Mesenchymal stem cell (in vitro differentiated cells and primary cell): ENCODE results near the gene IL22RA2.
"Not testable (repeated sequence)": the region's sequence is repeated elsewhere in the genome, so short reads cannot be mapped to it uniquely, and the experiment has no call there.

Source experiments
- DNase-seq: peaks from one replicate; pipeline ENCODE4 v3.0.0-alpha.2; 2013
- H2AFZ ChIP-seq: one replicate; pipeline ENCODE4 v1.6.1; 2013; ENCODE audit warnings: low read depth, mild to moderate bottlenecking, control low read depth, inconsistent platforms, low read length, moderate library complexity
- H2AK5ac ChIP-seq: 2 replicates; pipeline ENCODE4 v1.6.1; 2013; ENCODE audit warnings: low read length, moderate library complexity, mild to moderate bottlenecking, inconsistent platforms; ENCODE audit not compliant: severe bottlenecking
- H2BK120ac ChIP-seq: one replicate; pipeline ENCODE4 v1.6.1; 2013; ENCODE audit warnings: low read depth, mild to moderate bottlenecking, inconsistent platforms, low read length, moderate library complexity
- H2BK12ac ChIP-seq, 2 experiments: one replicate each; pipeline ENCODE4 v1.6.1; 2013; ENCODE audit warnings: inconsistent platforms in 2 of 2, low read length in 2 of 2, mild to moderate bottlenecking in 2 of 2, moderate library complexity in 2 of 2, control low read depth in 1 of 2
- H2BK15ac ChIP-seq: one replicate; pipeline ENCODE4 v1.6.1; 2013; ENCODE audit warnings: mild to moderate bottlenecking, low read depth, inconsistent platforms; ENCODE audit not compliant: poor library complexity, severe bottlenecking
- H2BK5ac ChIP-seq: 2 replicates; pipeline ENCODE4 v1.6.1; 2013; ENCODE audit warnings: low read depth, mild to moderate bottlenecking, low read length, control low read depth, inconsistent platforms; ENCODE audit not compliant: poor library complexity, severe bottlenecking
- H3K14ac ChIP-seq, 2 experiments: one replicate each; pipeline ENCODE4 v1.6.1; 2013; ENCODE audit warnings: inconsistent platforms in 2 of 2, low read length in 2 of 2, control low read depth in 1 of 2, mild to moderate bottlenecking in 1 of 2, moderate library complexity in 1 of 2
- H3K18ac ChIP-seq, 2 experiments: one replicate each; pipeline ENCODE4 v1.6.1; 2013; ENCODE audit warnings: inconsistent platforms in 2 of 2, low read length in 2 of 2, control low read depth in 1 of 2, low read depth in 1 of 2, mild to moderate bottlenecking in 1 of 2
- H3K23ac ChIP-seq, 2 experiments: one replicate each; pipeline ENCODE4 v1.6.1; 2013; ENCODE audit warnings: inconsistent platforms in 2 of 2, low read length in 2 of 2, mild to moderate bottlenecking in 2 of 2, moderate library complexity in 2 of 2, control low read depth in 1 of 2
- H3K27ac ChIP-seq: 2 replicates; pipeline ENCODE4 v1.5.1; 2013; ENCODE audit warnings: mild to moderate bottlenecking, moderate library complexity, low read length, control low read depth, inconsistent platforms; ENCODE audit not compliant: poor library complexity, severe bottlenecking
- H3K27me3 ChIP-seq, 2 experiments: 2 replicates each; pipeline versions ENCODE4 v1.6.1 to v1.7.0; 2013; ENCODE audit warnings: low read length in 2 of 2, mild to moderate bottlenecking in 2 of 2, moderate library complexity in 2 of 2, control low read depth in 1 of 2, inconsistent platforms in 1 of 2; ENCODE audit not compliant: control insufficient read depth in 1 of 2, insufficient read depth in 1 of 2
- H3K36me3 ChIP-seq, 2 experiments: 2 replicates each; pipeline versions ENCODE4 v1.6.1 to v1.7.0; 2013; ENCODE audit warnings: low read length in 2 of 2, control low read depth in 1 of 2, inconsistent platforms in 1 of 2, low read depth in 1 of 2, mild to moderate bottlenecking in 1 of 2; ENCODE audit not compliant: insufficient read depth in 2 of 2, control insufficient read depth in 1 of 2
- H3K4ac ChIP-seq, 2 experiments: one replicate each; pipeline ENCODE4 v1.6.1; 2013; ENCODE audit warnings: inconsistent platforms in 2 of 2, low read length in 2 of 2, mild to moderate bottlenecking in 2 of 2, moderate library complexity in 2 of 2, control low read depth in 1 of 2, low read depth in 1 of 2
- H3K4me1 ChIP-seq: 2 replicates; pipeline ENCODE4 v1.6.1; 2013; ENCODE audit warnings: low read depth, low read length, control low read depth; ENCODE audit not compliant: control insufficient read depth, insufficient read depth
- H3K4me2 ChIP-seq: 2 replicates; pipeline ENCODE4 v1.6.1; 2013; ENCODE audit warnings: low read length, mild to moderate bottlenecking, inconsistent platforms; ENCODE audit not compliant: poor library complexity, severe bottlenecking
- H3K4me3 ChIP-seq, 2 experiments: 2 replicates each; pipeline versions ENCODE4 v1.5.1 to v1.7.0; 2013; ENCODE audit warnings: low read length in 2 of 2, mild to moderate bottlenecking in 2 of 2, control low read depth in 1 of 2, low read depth in 1 of 2; ENCODE audit not compliant: insufficient read depth in 1 of 2
- H3K79me1 ChIP-seq: replicated peaks from 2 replicates; pipeline ENCODE4 v1.6.1; 2013; ENCODE audit warnings: mild to moderate bottlenecking, control low read depth, low read length, inconsistent platforms; ENCODE audit not compliant: poor library complexity, severe bottlenecking
- H3K9ac ChIP-seq: 2 replicates; pipeline ENCODE4 v1.7.0; 2013; ENCODE audit warnings: mild to moderate bottlenecking, low read length, moderate library complexity
- H3K9me3 ChIP-seq: 2 replicates; pipeline ENCODE4 v1.7.0; 2013; ENCODE audit warnings: mild to moderate bottlenecking, low read length; ENCODE audit not compliant: control insufficient read depth
- H4K8ac ChIP-seq: one replicate; pipeline ENCODE4 v1.6.1; 2013; ENCODE audit warnings: inconsistent platforms, mild to moderate bottlenecking, low read length, moderate library complexity
- H4K91ac ChIP-seq: one replicate; pipeline ENCODE4 v1.6.1; 2013; ENCODE audit warnings: mild to moderate bottlenecking, low read length, inconsistent platforms
- WGBS: methylation state at CpG from one replicate; pipeline ENCODE4 v1.1.7; 2013; ENCODE audit warnings: mixed read lengths; 5-methylcytosine and 5-hydroxymethylcytosine counted together

Gene IL22RA2

DNA sequence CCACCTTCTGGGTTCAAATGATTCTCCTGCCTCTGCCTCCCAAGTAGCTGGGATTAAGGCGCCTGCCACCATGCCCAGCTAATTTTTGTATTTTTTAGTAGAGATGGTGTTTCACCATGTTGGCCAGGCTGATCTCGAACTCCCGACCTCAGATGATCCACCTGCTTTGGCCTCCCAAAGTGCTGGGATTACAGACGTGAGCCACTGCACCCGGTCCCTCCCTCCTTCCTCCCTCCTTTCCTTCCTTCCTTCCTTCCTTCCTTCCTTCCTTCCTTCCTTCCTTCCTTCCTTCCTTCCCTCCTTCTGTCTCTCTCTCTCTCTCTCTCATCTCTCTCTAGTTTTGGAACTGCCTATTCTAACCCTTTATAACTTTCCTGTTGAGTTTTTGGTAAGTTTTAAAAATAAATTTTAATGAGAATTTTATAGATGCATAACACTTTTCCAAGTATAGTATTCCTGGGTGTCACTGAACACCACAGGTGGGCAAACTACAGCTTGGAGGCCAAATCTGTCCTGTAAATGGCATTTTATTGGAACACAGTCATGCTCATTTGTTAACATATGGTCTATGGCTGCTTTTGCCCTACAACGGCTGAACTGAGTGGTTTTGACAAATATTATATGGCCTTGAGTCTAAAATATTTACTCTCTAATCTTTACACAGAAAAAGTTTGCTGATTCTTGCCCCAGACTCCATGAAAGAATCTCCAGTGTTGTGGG lies 66.2 kb downstream of the IL22RA2 start:
- not testable (repeated sequence) for H3K18ac ChIP-seq, H3K4me1 ChIP-seq, H3K4ac ChIP-seq, H3K14ac ChIP-seq, H3K4me3 ChIP-seq, H3K36me3 ChIP-seq, H3K4me2 ChIP-seq, H4K91ac ChIP-seq, H2AFZ ChIP-seq, H3K79me1 ChIP-seq, H4K8ac ChIP-seq, H3K9me3 ChIP-seq, DNase-seq, H3K27me3 ChIP-seq, H2BK12ac ChIP-seq, H2BK15ac ChIP-seq, H3K27ac ChIP-seq, H2BK5ac ChIP-seq, H3K9ac ChIP-seq, H2AK5ac ChIP-seq, H2BK120ac ChIP-seq, H3K23ac ChIP-seq
- 66% methylated on average over 4 of the region's 6 CpGs for WGBS

DNA sequence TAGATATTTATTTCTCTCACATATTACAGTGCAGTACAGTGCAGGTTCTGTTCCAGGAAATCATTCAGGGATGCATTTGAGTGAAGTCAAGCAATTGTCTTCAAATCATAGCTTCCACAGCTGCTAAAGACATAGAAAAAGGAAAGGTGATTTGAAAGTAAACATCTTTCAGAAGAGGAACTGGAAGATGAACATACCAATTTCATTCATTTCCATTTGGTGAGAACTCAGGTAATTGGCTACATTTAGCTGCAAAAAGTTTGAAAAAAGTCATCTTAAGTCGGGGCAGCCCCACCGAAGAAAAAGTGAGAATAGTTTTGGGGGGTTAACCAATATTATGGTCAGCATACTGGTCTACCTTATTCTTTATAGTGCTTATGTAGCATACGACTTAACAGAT lies 67.3 kb downstream of the IL22RA2 start:
- H2AK5ac ChIP-seq: no peak overlapping the region
- H4K91ac ChIP-seq: no peak overlapping the region
- no peaks in the 10 kb centered on the region for H3K36me3 ChIP-seq
- no peak overlapping the region for H3K4me2 ChIP-seq
- DNase-seq: no peak
- H3K27ac ChIP-seq: no peak overlapping the region
- H3K4ac ChIP-seq: no peak overlapping the region
- no peak overlapping the region for H2BK5ac ChIP-seq
- H3K27me3 ChIP-seq: no peaks in the 10 kb centered on the region
- no peak overlapping the region for H3K4me3 ChIP-seq
- WGBS: 81% methylated on average over 2 of the region's 3 CpGs
- H3K23ac ChIP-seq: no peak overlapping the region
- no peak overlapping the region for H3K9ac ChIP-seq
- no peak overlapping the region for H2BK120ac ChIP-seq
- H3K14ac ChIP-seq: no peak overlapping the region
- H3K18ac ChIP-seq: no peak overlapping the region
- H2AFZ ChIP-seq: no peak overlapping the region
- no peaks in the 10 kb centered on the region for H3K9me3 ChIP-seq
- H2BK12ac ChIP-seq: no peak overlapping the region
- no peaks in the 10 kb centered on the region for H3K4me1 ChIP-seq
- no peak overlapping the region for H2BK15ac ChIP-seq
- H4K8ac ChIP-seq: no peak overlapping the region
- no peaks in the 10 kb centered on the region for H3K79me1 ChIP-seq

DNA sequence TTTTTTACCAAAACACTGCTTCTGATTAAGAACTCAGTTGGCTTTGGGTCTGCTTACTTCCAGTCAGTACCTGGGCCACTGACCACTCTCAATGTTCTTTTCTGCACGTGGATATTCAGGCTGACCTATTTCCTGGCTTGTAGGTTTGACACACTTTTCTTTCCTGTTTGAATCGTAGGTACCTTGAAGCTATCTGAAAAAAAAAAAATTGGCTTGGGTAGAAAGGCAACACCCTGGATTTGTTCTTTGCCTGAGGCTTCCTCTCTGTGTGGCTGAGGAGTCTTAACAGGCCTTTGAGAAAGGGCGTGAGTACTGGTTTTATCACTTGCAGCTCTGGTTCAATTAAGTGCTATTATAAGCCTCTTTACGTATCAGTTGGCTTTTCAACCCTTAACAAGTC lies 68.1 kb downstream of the IL22RA2 start:
- Histone ChIP-seq H3K36me3 (no peaks in the 10 kb centered on the region), H2BK12ac (no peak overlapping the region), H3K4ac (no peak overlapping the region), H3K23ac (no peak overlapping the region), H2AFZ (no peak overlapping the region), H3K79me1 (no peaks in the 10 kb centered on the region), H3K4me3 (no peak overlapping the region), H2BK120ac (no peak overlapping the region), H4K91ac (no peak overlapping the region), H2AK5ac (no peak overlapping the region), H3K27ac (no peak overlapping the region), H3K4me2 (no peak overlapping the region), H3K27me3 (no peaks in the 10 kb centered on the region), H3K9ac (no peak overlapping the region), H3K9me3 (no peaks in the 10 kb centered on the region), H3K14ac (no peak overlapping the region), H2BK15ac (no peak overlapping the region), H4K8ac (no peak overlapping the region), H2BK5ac (no peak overlapping the region), H3K18ac (no peak overlapping the region), H3K4me1 (no peaks in the 10 kb centered on the region)
- no peak for DNase-seq
- 72% methylated on average over 4 of the region's 4 CpGs for WGBS

DNA sequence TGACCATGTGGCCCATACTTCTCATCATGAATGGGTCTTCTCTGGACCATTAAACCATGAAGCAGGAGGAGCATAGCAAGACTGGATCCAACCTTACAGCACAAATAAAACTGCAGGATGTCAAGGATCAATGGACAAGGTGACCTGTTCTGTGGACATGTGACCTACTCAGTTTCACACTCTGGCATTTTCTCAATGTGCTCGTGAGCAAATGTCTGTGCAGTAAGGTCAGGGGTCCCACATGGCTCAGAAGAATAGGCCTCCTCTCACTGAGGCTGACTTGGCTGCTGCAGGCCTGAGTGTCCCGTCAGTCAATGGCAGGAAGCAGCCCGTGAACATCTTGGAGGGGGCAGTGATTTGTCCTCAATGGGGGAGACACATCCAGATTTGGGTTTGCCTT lies 68.5 kb downstream of the IL22RA2 start:
- no peak overlapping the region for H3K4me3 ChIP-seq
- H3K9me3 ChIP-seq: no peaks in the 10 kb centered on the region
- H2BK5ac ChIP-seq: no peak overlapping the region
- no peak overlapping the region for H3K14ac ChIP-seq
- no peak overlapping the region for H2BK12ac ChIP-seq
- no peak overlapping the region for H2BK120ac ChIP-seq
- H2AFZ ChIP-seq: no peak overlapping the region
- H3K4me1 ChIP-seq: no peaks in the 10 kb centered on the region
- no peak overlapping the region for H3K23ac ChIP-seq
- H3K9ac ChIP-seq: no peak overlapping the region
- DNase-seq: no peak
- H3K79me1 ChIP-seq: no peaks in the 10 kb centered on the region
- no peak overlapping the region for H2AK5ac ChIP-seq
- no peak overlapping the region for H4K91ac ChIP-seq
- no peak overlapping the region for H2BK15ac ChIP-seq
- no peak overlapping the region for H3K4me2 ChIP-seq
- no peak overlapping the region for H3K18ac ChIP-seq
- no peak overlapping the region for H3K4ac ChIP-seq
- WGBS: 75% methylated on average over 3 of the region's 3 CpGs
- no peaks in the 10 kb centered on the region for H3K27me3 ChIP-seq
- no peaks in the 10 kb centered on the region for H3K36me3 ChIP-seq
- no peak overlapping the region for H4K8ac ChIP-seq
- H3K27ac ChIP-seq: no peak overlapping the region
